IMR-90 (cell line): ENCODE results near the gene ME3. TPM values are rescaled to one million over a fixed set of nuclear protein-coding genes. Genes with fewer than 3 reads are reported as not detected.
A peak's percentile ranks its signal among the peaks of the same experiment; 100 is the strongest.

Experiments
- ATAC-seq: fragments of 200-7000 bp; cut with Tn5 transposase; 2 replicates; pipeline ENCODE4 v1.9.1; 2020; ENCODE audit warnings: low read depth, mild to moderate bottlenecking, moderate library complexity
- BruUV-seq: library from RNA; stranded (reverse); fragments of 400-500 nt; replicated peaks from 2 replicates; lab custom pipeline; 2021; lab: Mats Ljungman, UMichigan
- CTCF ChIA-PET: fragments of 300-600 bp; formaldehyde crosslinking; extraction: SDS; loops from one replicate; lab custom pipeline; 2021; ENCODE audit warnings: antibody characterized with exemption; lab: Yijun Ruan, JAX
- POLR2A ChIA-PET: fragments of 300-600 bp; sonication (Branson Sonifier 250); formaldehyde crosslinking; loops from one replicate; lab custom pipeline; 2022; ENCODE audit warnings: antibody characterized with exemption; ENCODE audit not compliant: unreplicated experiment; lab: Charles Lee
- DNase-seq: peaks from one replicate; pipeline ENCODE4 v3.0.0; 2013
- H2AFZ ChIP-seq: replicated peaks from 2 replicates; pipeline ENCODE3; 2013; ENCODE audit warnings: low read length, mild to moderate bottlenecking; ENCODE audit not compliant: poor library complexity
- H2AK5ac ChIP-seq: 2 replicates; pipeline ENCODE4 v1.6.1; 2013; ENCODE audit warnings: low read depth, low read length, inconsistent platforms
- H2AK9ac ChIP-seq: replicated peaks from 2 replicates; pipeline ENCODE3; 2013; ENCODE audit warnings: mild to moderate bottlenecking, low read depth, low read length, moderate library complexity; ENCODE audit not compliant: poor library complexity
- H2BK120ac ChIP-seq: 2 replicates; pipeline ENCODE4 v1.6.1; 2013; ENCODE audit warnings: low read depth, low read length, inconsistent platforms
- H2BK15ac ChIP-seq: 3 replicates; pipeline ENCODE4 v1.6.1; 2013; ENCODE audit warnings: low read depth, low read length, inconsistent platforms
- H2BK20ac ChIP-seq: 2 replicates; pipeline ENCODE4 v1.6.1; 2013; ENCODE audit warnings: low read depth, mild to moderate bottlenecking, inconsistent platforms, low read length, moderate library complexity
- H2BK5ac ChIP-seq: 2 replicates; pipeline ENCODE4 v1.6.1; 2013; ENCODE audit warnings: mild to moderate bottlenecking, low read depth, low read length, inconsistent platforms; ENCODE audit not compliant: poor library complexity, severe bottlenecking
- H3K14ac ChIP-seq: replicated peaks from 2 replicates; pipeline ENCODE4 v1.6.1; 2013; ENCODE audit warnings: low read depth, low read length, inconsistent platforms
- H3K18ac ChIP-seq: 2 replicates; pipeline ENCODE4 v1.6.1; 2013; ENCODE audit warnings: low read depth, low read length, control low read depth
- H3K23ac ChIP-seq: 2 replicates; pipeline ENCODE4 v1.6.1; 2013; ENCODE audit warnings: low read depth, low read length, inconsistent platforms
- H3K27ac ChIP-seq: 2 replicates; pipeline ENCODE4 v1.5.1; 2013; ENCODE audit warnings: mild to moderate bottlenecking, control low read depth, low read length; ENCODE audit not compliant: insufficient read depth
- H3K27me3 ChIP-seq: 2 replicates; pipeline ENCODE4 v1.6.1; 2013; ENCODE audit warnings: low read length; ENCODE audit not compliant: control insufficient read depth, insufficient read depth
- H3K36me3 ChIP-seq: 2 replicates; pipeline ENCODE4 v1.6.1; 2013; ENCODE audit warnings: low read length, mixed read lengths; ENCODE audit not compliant: control insufficient read depth, insufficient read depth
- H3K4ac ChIP-seq: 2 replicates; pipeline ENCODE4 v1.6.1; 2013; ENCODE audit warnings: low read depth, low read length, inconsistent platforms
- H3K4me1 ChIP-seq: 2 replicates; pipeline ENCODE4 v1.6.1; 2013; ENCODE audit warnings: low read length, mixed read lengths; ENCODE audit not compliant: control insufficient read depth, insufficient read depth
- H3K4me2 ChIP-seq: 2 replicates; pipeline ENCODE4 v1.6.1; 2013; ENCODE audit warnings: low read depth, mild to moderate bottlenecking, control low read depth, low read length, moderate library complexity
- H3K4me3 ChIP-seq: 2 replicates; pipeline ENCODE4 v1.5.1; 2013; ENCODE audit warnings: low read depth, mild to moderate bottlenecking, control low read depth, low read length, moderate library complexity; ENCODE audit not compliant: insufficient read depth
- H3K56ac ChIP-seq: 2 replicates; pipeline ENCODE4 v1.6.1; 2013; ENCODE audit warnings: low read length, inconsistent platforms; ENCODE audit not compliant: insufficient read depth; ENCODE audit errors: extremely low read depth
- H3K79me1 ChIP-seq, 2 experiments: 2 replicates each; pipeline ENCODE4 v1.6.1; 2013; ENCODE audit warnings: low read length in 2 of 2, inconsistent platforms in 1 of 2, low read depth in 1 of 2
- H3K9ac ChIP-seq: 2 replicates; pipeline ENCODE4 v1.6.1; 2013; ENCODE audit warnings: low read depth, low read length, control low read depth
- H3K9me1 ChIP-seq: 2 replicates; pipeline ENCODE4 v1.6.1; 2013; ENCODE audit warnings: low read length, inconsistent platforms; ENCODE audit not compliant: insufficient read depth
- H3K9me3 ChIP-seq: 2 replicates; pipeline ENCODE4 v1.6.1; 2013; ENCODE audit warnings: low read length; ENCODE audit not compliant: control insufficient read depth, insufficient read depth
- H4K20me1 ChIP-seq: 2 replicates; pipeline ENCODE4 v1.6.1; 2013; ENCODE audit warnings: low read length, inconsistent platforms; ENCODE audit not compliant: insufficient read depth
- H4K5ac ChIP-seq: 2 replicates; pipeline ENCODE4 v1.6.1; 2013; ENCODE audit warnings: mild to moderate bottlenecking, low read depth, low read length, control low read depth
- H4K8ac ChIP-seq, 2 experiments: 2 replicates each; pipeline ENCODE4 v1.6.1; 2013; ENCODE audit warnings: low read depth in 2 of 2, low read length in 2 of 2, control low read depth in 1 of 2, inconsistent platforms in 1 of 2
- H4K91ac ChIP-seq: 2 replicates; pipeline ENCODE4 v1.6.1; 2013; ENCODE audit warnings: low read depth, low read length, inconsistent platforms; ENCODE audit not compliant: insufficient read depth
- BHLHE40 ChIP-seq: fragments of 150-350 bp; IDR thresholded peaks from 2 replicates; pipeline ENCODE4 v1.6.1; 2016; ENCODE audit warnings: mild to moderate bottlenecking, low read depth, low read length
- CHD1 ChIP-seq: IDR thresholded peaks from 2 replicates; pipeline ENCODE4 v1.6.1; 2012; ENCODE audit warnings: low read depth, low read length, improper control_type of control experiment
- MAFK ChIP-seq: IDR thresholded peaks from 2 replicates; pipeline ENCODE4 v1.6.1; 2012; ENCODE audit warnings: low read depth, low read length, improper control_type of control experiment
- MXI1 ChIP-seq: IDR thresholded peaks from 2 replicates; pipeline ENCODE4 v1.6.1; 2012; ENCODE audit warnings: low read depth, mild to moderate bottlenecking, low read length, moderate library complexity, borderline replicate concordance
- POLR2A ChIP-seq: IDR thresholded peaks from 2 replicates; pipeline ENCODE4 v1.6.1; 2012; ENCODE audit warnings: mild to moderate bottlenecking, low read depth, low read length
- RAD21 ChIP-seq: IDR thresholded peaks from 2 replicates; pipeline ENCODE4 v1.6.1; 2012; ENCODE audit warnings: low read length, improper control_type of control experiment
- dilution Hi-C: fragments of 300-500 bp; cut with HindIII; formaldehyde crosslinking; loops from one replicate; pipeline ENCODE4 v1.14.3; 2018; ENCODE audit warnings: low sequenced_read_pairs; ENCODE audit not compliant: unreplicated experiment
- in situ Hi-C: fragments of 300-500 bp; cut with MboI; formaldehyde crosslinking; loops from 3 replicates; pipeline ENCODE4 v1.14.3; 2019; ENCODE audit warnings: low sequenced_read_pairs, inconsistent platforms, mixed read lengths
- intact Hi-C: fragments of 100-400 bp; cut with micrococcal nuclease; formaldehyde crosslinking; loops from 2 replicates; pipeline ENCODE4 v1.10.0; 2022
- polyA plus RNA-seq, 3 experiments: library from polyadenylated mRNA; depleted of rRNA; stranded (reverse); fragments of >200 nt; gene quantifications; 2 replicates each; pipeline ENCODE4 v1.2.3, GENCODE V29; 2012; ENCODE audit warnings: low replicate concordance in 1 of 3
- total RNA-seq: library from RNA; depleted of rRNA; stranded (reverse); fragments of >200 nt; gene quantifications from 2 replicates; pipeline ENCODE4 v1.2.3, GENCODE V29; 2012

ME3 gene
- total and polyA plus RNA-seq, 2 of the 4 experiments (the other 2 are of a cell fraction), result 7.8 to 9.0 TPM

DNA sequence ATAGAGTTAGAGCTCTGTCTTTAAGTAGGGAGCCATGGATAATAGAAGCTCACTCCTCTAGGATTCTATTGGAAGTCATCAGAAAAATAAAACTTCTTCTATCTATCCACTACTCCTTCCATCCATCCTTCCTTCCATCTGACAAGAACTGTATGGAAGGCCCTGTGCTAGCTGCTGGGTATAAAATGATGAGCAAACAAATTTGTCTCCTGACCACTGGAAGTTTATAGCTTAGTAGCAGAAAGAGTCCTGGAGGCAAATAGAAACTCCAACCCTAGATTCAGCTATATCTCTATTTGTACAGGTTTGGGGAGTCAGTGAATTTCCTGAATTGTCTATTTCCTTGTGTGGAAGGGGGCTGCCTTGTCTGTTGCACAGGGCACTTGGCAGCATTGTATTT, 136.6 kb downstream of the ME3 start:
- POLR2A ChIA-PET, result no interaction called here
- no peak overlapping the region for H2AK5ac ChIP-seq
- no peak for DNase-seq
- in situ Hi-C loops (no loop called here), dilution Hi-C loops (no loop called here), intact Hi-C loops (no loop called here)
- no peak overlapping the region for H2AFZ ChIP-seq
- H2BK120ac ChIP-seq, result no peak overlapping the region
- no peak overlapping the region for H4K5ac ChIP-seq
- no peak overlapping the region for H2BK5ac ChIP-seq
- no peak overlapping the region for H3K23ac ChIP-seq
- no peak overlapping the region for H3K9ac ChIP-seq
- H2BK20ac ChIP-seq, result no peak overlapping the region
- no peaks in the 10 kb centered on the region for H3K9me1 ChIP-seq
- H3K9me3 ChIP-seq, result no peaks in the 10 kb centered on the region
- ATAC-seq, result no peak
- no peaks in the 10 kb centered on the region for H3K4me1 ChIP-seq
- CTCF ChIA-PET, result no interaction called here
- H4K91ac ChIP-seq, result no peak overlapping the region
- no TSS peak for BruUV-seq
- no peak overlapping the region for H3K4me3 ChIP-seq
- no peak overlapping the region for H3K14ac ChIP-seq
- no peak overlapping the region for H2AK9ac ChIP-seq
- H3K4me2 ChIP-seq, result no peak overlapping the region
- H4K8ac ChIP-seq, result no peak overlapping the region
- no peaks in the 10 kb centered on the region for H3K27me3 ChIP-seq
- TF ChIP-seq MAFK (peak; percentile 56), RAD21 (no peak), POLR2A (no peak), CHD1 (no peak), BHLHE40 (no peak), MXI1 (no peak)
- H3K27ac ChIP-seq, result no peak overlapping the region
- no peak overlapping the region for H2BK15ac ChIP-seq
- H3K56ac ChIP-seq, result no peak overlapping the region
- no peaks in the 10 kb centered on the region for H4K20me1 ChIP-seq
- no peaks in the 10 kb centered on the region for H3K79me1 ChIP-seq
- H3K4ac ChIP-seq, result no peak overlapping the region
- no peak overlapping the region for H3K18ac ChIP-seq
- no peaks in the 10 kb centered on the region for H3K36me3 ChIP-seq
